AG10803 (cell line): ENCODE results near the gene POU2F2.

ENCODE experiments used
- DNase-seq: peaks from one replicate; pipeline ENCODE4 v3.0.0; 2010; ENCODE audit warnings: low read depth
- H3K4me3 ChIP-seq: 2 replicates; pipeline ENCODE4 v1.5.1; 2011; ENCODE audit warnings: mild to moderate bottlenecking, low read length, control low read depth
- TF ChIP-seq, protein P1 (sequence below): conservative IDR thresholded peaks from 2 replicates; pipeline ENCODE4 v1.5.1; 2011; ENCODE audit warnings: mild to moderate bottlenecking, low read length, control low read depth, inconsistent platforms

Gene POU2F2

DNA sequence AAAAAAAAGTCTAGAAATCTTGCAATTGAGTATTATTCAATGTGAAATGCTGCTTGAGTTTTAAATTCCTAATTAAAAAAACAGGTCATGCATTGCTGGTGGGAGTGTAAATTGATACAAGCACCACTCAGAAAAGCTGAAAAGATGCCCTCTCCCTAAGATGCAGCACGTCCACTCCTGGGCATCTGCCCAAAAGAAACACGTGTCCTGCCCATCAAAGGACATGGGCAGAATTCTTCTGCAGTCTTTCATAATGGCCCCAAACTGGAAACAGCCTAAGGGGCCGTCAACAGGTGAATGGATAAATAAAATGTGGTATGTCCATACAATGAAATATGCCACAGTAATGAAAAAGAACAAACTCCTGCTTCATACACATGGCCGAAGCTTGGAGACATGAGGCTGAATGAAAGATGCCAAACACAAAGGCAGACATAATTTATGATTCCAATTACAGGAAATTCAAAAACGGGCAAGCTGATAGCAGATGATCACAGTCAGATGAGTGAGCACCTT, 7.8 kb downstream of the POU2F2 start:
- TF ChIP-seq, protein P1, sequence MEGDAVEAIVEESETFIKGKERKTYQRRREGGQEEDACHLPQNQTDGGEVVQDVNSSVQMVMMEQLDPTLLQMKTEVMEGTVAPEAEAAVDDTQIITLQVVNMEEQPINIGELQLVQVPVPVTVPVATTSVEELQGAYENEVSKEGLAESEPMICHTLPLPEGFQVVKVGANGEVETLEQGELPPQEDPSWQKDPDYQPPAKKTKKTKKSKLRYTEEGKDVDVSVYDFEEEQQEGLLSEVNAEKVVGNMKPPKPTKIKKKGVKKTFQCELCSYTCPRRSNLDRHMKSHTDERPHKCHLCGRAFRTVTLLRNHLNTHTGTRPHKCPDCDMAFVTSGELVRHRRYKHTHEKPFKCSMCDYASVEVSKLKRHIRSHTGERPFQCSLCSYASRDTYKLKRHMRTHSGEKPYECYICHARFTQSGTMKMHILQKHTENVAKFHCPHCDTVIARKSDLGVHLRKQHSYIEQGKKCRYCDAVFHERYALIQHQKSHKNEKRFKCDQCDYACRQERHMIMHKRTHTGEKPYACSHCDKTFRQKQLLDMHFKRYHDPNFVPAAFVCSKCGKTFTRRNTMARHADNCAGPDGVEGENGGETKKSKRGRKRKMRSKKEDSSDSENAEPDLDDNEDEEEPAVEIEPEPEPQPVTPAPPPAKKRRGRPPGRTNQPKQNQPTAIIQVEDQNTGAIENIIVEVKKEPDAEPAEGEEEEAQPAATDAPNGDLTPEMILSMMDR, result no peak
- no peak for DNase-seq
- H3K4me3 ChIP-seq, result no peak overlapping the region

DNA sequence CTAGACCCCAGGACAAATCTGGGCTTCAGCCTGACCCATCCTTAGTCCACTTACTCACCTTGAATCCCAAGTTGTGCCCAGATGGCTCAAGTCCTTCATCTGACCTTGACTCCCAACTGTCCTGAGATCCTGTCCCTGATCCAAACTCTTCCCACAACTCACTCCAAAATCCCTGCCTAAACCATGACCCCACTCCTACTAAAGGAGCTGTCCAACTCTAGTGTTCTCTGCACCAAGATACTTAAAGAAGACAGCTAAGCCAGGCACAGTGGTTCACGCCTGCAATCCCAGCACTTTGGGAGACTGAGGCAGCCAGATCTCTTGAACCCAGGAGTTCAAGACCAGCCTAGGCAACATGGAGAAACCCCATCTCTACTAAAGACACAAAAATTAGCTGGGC, 8.5 kb downstream of the POU2F2 start:
- TF ChIP-seq, protein P1, result no peak
- no peak for DNase-seq
- H3K4me3 ChIP-seq, result no peak overlapping the region

DNA sequence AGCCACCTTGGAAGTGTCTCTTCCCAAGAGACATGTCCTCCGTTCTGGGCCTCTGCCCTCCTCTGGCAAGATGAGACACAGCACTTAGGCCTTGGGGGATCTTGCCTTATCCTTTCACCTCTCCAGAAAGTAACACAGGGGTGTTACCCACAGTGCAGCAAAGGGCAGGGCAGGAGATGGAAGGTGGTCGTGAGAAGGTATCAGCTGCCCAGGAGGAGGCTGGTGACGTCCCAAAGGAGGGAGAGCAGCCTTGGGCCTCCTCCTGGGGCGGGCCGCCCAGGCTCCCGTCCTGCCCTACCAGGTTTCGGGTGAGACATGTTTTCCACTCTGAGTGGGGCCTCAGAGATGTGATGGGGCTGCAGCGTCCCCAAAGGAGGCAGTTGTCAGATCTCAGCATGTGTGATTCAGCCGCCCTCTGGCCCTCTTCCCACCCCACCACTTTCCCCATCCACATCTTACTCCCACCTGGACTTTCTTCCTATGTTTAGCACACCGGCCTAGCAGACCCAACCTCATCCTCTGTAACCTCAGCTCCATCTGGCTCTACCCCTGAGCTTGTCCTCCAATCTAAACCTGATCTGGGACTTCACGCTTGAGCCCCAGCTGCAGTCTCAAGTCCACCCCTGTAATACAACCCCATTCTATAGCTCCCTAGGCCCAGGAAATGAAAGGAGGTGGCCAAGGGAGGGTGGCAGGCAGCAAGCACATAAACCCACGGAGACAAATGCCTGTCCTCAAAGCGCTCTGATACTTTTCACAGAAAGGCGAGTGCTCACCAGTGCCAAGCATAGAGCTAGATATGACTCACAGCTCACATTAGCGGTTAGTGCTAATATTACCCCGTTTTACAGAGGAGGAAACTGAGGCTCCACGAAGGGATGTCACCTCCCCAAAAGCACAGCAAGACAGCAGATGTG, 9.3 kb downstream of the POU2F2 start:
- no peak for DNase-seq
- H3K4me3 ChIP-seq, result no peak overlapping the region
- TF ChIP-seq, protein P1, result peak; percentile 21

DNA sequence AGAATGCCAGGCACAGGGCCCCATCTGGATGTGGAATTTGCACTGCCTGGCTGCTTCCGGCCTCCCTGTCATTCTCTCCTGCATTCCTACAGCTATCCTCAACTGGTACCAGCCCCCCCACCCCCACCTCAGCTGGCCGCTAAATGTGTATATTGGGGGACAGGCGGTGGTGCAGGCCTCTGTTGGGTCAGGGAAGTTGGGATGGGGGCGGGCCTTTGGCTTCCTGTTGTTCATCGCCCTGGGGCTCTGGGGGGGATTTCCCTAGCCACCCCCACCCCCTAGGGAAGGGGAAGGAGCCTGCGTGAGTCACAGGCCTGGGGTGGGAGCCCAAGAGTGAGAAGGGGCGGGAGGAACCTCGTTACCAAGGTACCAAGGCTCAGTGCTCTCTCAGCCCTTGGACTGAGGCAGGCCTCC, 10.6 kb downstream of the POU2F2 start:
- no peak overlapping the region for H3K4me3 ChIP-seq
- DNase-seq, result peak; percentile 84
- TF ChIP-seq, protein P1, result no peak

DNA sequence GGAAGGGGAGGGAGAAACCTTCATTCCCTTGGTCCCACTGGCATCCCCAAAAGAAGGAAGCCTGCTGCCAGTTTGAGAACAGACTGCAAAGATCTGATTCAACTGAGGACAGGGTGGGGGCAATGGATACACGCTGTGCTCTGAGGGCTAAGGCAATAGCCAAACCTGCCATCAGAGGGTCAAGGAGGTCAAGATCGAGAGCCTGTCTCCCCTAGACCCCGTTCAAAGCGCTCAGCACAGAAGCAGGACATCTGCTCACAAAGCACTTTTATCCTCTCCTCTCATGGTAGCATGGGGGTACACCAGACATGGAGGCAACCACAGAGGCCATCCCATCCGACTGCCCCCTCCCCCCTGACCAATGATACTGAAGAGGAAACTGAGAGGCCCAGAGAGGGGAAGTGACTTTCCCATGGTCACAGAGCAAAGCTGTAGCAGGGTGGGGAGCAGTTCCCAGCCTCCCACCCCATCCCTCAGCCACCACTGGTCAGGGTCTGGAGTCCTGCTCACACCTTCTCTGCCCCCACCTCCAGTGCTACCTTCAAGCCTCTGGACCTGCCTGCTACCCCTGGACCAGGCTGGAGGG, 11.1 kb downstream of the POU2F2 start:
- TF ChIP-seq, protein P1, result no peak
- no peak for DNase-seq
- H3K4me3 ChIP-seq, result no peak overlapping the region; the same call in 1 of the 2 replicates

DNA sequence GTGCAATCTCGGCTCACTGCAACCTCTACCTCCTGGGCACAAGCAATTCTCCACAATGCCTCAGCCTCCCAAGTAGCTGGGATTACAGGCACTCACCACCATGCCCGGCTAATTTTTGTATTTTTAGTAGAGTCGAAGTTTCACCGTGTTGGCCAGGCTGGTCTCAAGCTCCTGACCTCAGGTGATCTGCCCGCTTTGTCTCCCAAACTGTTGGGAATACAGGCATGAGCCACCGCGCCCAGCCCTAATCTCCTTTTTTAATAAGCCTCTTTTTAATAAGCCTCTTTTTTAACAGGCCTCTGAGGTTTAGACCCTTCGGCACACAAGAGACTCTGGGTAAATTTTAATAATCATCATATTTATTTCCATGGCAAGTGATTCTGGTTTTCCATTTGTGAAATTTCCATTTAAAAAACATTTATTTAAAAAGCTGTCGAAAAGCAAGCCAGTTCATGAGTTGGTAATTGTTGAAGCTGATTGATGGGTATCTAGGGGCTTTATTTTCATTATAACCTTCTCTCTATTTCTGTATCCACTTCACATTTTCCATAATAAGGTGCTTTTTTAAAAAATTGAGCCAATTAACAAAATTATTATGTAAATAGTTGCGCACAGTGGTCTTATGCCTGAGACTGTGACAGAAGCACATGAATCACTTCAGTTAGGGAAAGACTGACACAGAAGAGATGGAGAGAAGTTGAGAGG, 11.8 kb downstream of the POU2F2 start:
- TF ChIP-seq, protein P1, result no peak
- no peak overlapping the region for H3K4me3 ChIP-seq
- DNase-seq, result no peak
